Thymus (tissue), 11 donors: ENCODE results near the gene GPBP1L1. TPM values are rescaled to one million over a fixed set of nuclear protein-coding genes. Genes with fewer than 3 reads are reported as not detected.
"Not testable (repeated sequence)": the region's sequence is repeated elsewhere in the genome, so short reads cannot be mapped to it uniquely, and the experiment has no call there.

Source experiments
- DNase-seq, 9 donors: peaks; one replicate each; pipeline ENCODE4 v3.0.0-alpha.2; 2013; ENCODE audit warnings: low spot score in 9 of 9, low read depth in 6 of 9, missing footprints in 1 of 9
- H3K27ac ChIP-seq, 2 donors: one replicate each; pipeline ENCODE4 v1.5.1; 2013; ENCODE audit warnings: control low read depth in 1 of 2, low read depth in 1 of 2, low read length in 1 of 2, mild to moderate bottlenecking in 1 of 2, moderate library complexity in 1 of 2
- H3K27me3 ChIP-seq, 2 donors: one replicate each; pipeline ENCODE4 v1.5.1; 2013; ENCODE audit warnings: low read length in 1 of 2; ENCODE audit not compliant: control insufficient read depth in 2 of 2, insufficient read depth in 1 of 2
- H3K36me3 ChIP-seq, 2 donors: one replicate each; pipeline ENCODE4 v1.5.1; 2013; ENCODE audit warnings: low read length in 1 of 2, mild to moderate bottlenecking in 1 of 2, moderate library complexity in 1 of 2; ENCODE audit not compliant: control insufficient read depth in 2 of 2, insufficient read depth in 2 of 2
- H3K4me1 ChIP-seq, 2 donors: one replicate each; pipeline ENCODE4 v1.5.1; 2013; ENCODE audit warnings: low read length in 2 of 2; ENCODE audit not compliant: control insufficient read depth in 2 of 2, insufficient read depth in 2 of 2
- H3K4me3 ChIP-seq, 2 donors: one replicate each; pipeline ENCODE4 v1.5.1; 2013; ENCODE audit warnings: low read length in 2 of 2, control low read depth in 1 of 2, mild to moderate bottlenecking in 1 of 2
- H3K9me3 ChIP-seq, 2 donors: one replicate each; pipeline ENCODE4 v1.5.1; 2013; ENCODE audit warnings: low read length in 1 of 2, mild to moderate bottlenecking in 1 of 2; ENCODE audit not compliant: control insufficient read depth in 2 of 2, insufficient read depth in 1 of 2
- WGBS: extraction: QIAGEN DNeasy Blood & Tissue Kit; methylation state at CpG from one replicate; pipeline ENCODE4 v1.1.7; 2013; 5-methylcytosine and 5-hydroxymethylcytosine counted together
- polyA plus RNA-seq: library from polyadenylated mRNA; stranded (reverse); fragments of 200-250 nt; gene quantifications from one replicate; pipeline ENCODE4 v1.2.3, GENCODE V29; 2013
- total RNA-seq: library from RNA; stranded (reverse); fragments of 120-200 nt; gene quantifications from one replicate; pipeline ENCODE4 v1.2.4, GENCODE V29; 2013
- donor health status: healthy.

Gene GPBP1L1
- total and polyA plus RNA-seq, 2 donors = 87.2 to 92.3 TPM

GRCh38 chr1:45615885-45616284, 70.4 kb downstream of the GPBP1L1 start:
- Histone ChIP-seq H3K9me3 (no peaks in the 10 kb centered on the region), H3K27ac (no peak overlapping the region), H3K4me3 (no peak overlapping the region), H3K36me3 (peaks cover 71 to 89% of the 10 kb centered on the region in 2 donors), H3K4me1 (no peaks in the 10 kb centered on the region), H3K27me3 (no peaks in the 10 kb centered on the region)
- DNase-seq = no peak
- 97% methylated on average over 1 of the region's 1 CpG for WGBS

- Histone ChIP-seq H3K4me1 (no peaks in the 10 kb centered on the region), H3K4me3 (no peak overlapping the region), H3K27me3 (no peaks in the 10 kb centered on the region), H3K27ac (no peak overlapping the region), H3K36me3 (peaks cover 59 to 93% of the 10 kb centered on the region in 2 donors), H3K9me3 (no peaks in the 10 kb centered on the region)
- no peak for DNase-seq
- WGBS = 85% methylated on average over 8 of the region's 8 CpGs
Measured at GRCh38 chr1:45612941-45613579, 73.3 kb downstream of the GPBP1L1 start.

- no peak for DNase-seq
- H3K9me3 ChIP-seq = no peaks in the 10 kb centered on the region
- H3K4me1 ChIP-seq = no peaks in the 10 kb centered on the region
- H3K27ac ChIP-seq = no peak overlapping the region
- H3K27me3 ChIP-seq = no peaks in the 10 kb centered on the region
- H3K36me3 ChIP-seq = peaks cover 49 to 92% of the 10 kb centered on the region in 2 donors
- no peak overlapping the region for H3K4me3 ChIP-seq
- 99% methylated on average over 10 of the region's 10 CpGs for WGBS
Measured at GRCh38 chr1:45610589-45611226, 75.6 kb downstream of the GPBP1L1 start.

GRCh38 chr1:45608175-45609156, 77.9 kb downstream of the GPBP1L1 start:
- Histone ChIP-seq H3K4me3 (no peak overlapping the region), H3K4me1 (no peaks in the 10 kb centered on the region), H3K27ac (no peak overlapping the region), H3K9me3 (no peaks in the 10 kb centered on the region), H3K27me3 (no peaks in the 10 kb centered on the region), H3K36me3 (peaks cover 38 to 83% of the 10 kb centered on the region in 2 donors)
- 76% methylated on average over 5 of the region's 5 CpGs for whole genome bisulfite sequencing
- no peak for DNase-seq

- H3K9me3 ChIP-seq = no peaks in the 10 kb centered on the region
- H3K4me1 ChIP-seq = no peaks in the 10 kb centered on the region
- H3K4me3 ChIP-seq = no peak overlapping the region
- no peaks in the 10 kb centered on the region for H3K27me3 ChIP-seq
- no peak for DNase-seq
- WGBS = 85% methylated on average over 6 of the region's 6 CpGs
- peaks cover 34 to 81% of the 10 kb centered on the region in 2 donors for H3K36me3 ChIP-seq
- no peak overlapping the region for H3K27ac ChIP-seq
Measured at GRCh38 chr1:45607404-45608074, 78.8 kb downstream of the GPBP1L1 start.

GRCh38 chr1:45604239-45604638, 82.1 kb downstream of the GPBP1L1 start:
- Histone ChIP-seq H3K27ac (no peak overlapping the region), H3K9me3 (no peaks in the 10 kb centered on the region), H3K27me3 (no peaks in the 10 kb centered on the region), H3K36me3 (peaks cover 27 to 56% of the 10 kb centered on the region in 2 donors), H3K4me1 (no peaks in the 10 kb centered on the region), H3K4me3 (no peak overlapping the region)
- WGBS = 95% methylated on average over 2 of the region's 2 CpGs
- no peak for DNase-seq

GRCh38 chr1:45596765-45597164, 89.6 kb downstream of the GPBP1L1 start:
- not testable (repeated sequence) for DNase-seq, H3K4me3 ChIP-seq, H3K4me1 ChIP-seq, H3K27ac ChIP-seq, H3K27me3 ChIP-seq, H3K9me3 ChIP-seq
- WGBS = 99% methylated on average over 8 of the region's 8 CpGs
- H3K36me3 ChIP-seq = peaks cover 11 to 54% of the 10 kb centered on the region in 2 donors

- no peak for DNase-seq
- 97% methylated on average over 4 of the region's 4 CpGs for WGBS
- Histone ChIP-seq H3K4me3 (no peak overlapping the region), H3K4me1 (no peaks in the 10 kb centered on the region), H3K27me3 (no peaks in the 10 kb centered on the region), H3K9me3 (no peaks in the 10 kb centered on the region), H3K36me3 (peaks cover 15 to 66% of the 10 kb centered on the region in 2 donors), H3K27ac (no peak overlapping the region)
Measured at GRCh38 chr1:45594412-45594811, 91.9 kb downstream of the GPBP1L1 start.
